Urothelium cell line (cell line): Measurements from ENCODE around the gene CAMK1G.
A peak's percentile ranks its signal among the peaks of the same experiment; 100 is the strongest.

Source experiments
- DNase-seq: peaks from one replicate; pipeline ENCODE4 v3.0.0; 2011; ENCODE audit warnings: low spot score, mixed read lengths
- FAIRE-seq: peaks from 2 replicates; lab custom pipeline; 2011; peaks lifted over from hg19 to GRCh38; lab: Jason Lieb, UNC

CAMK1G gene

DNA sequence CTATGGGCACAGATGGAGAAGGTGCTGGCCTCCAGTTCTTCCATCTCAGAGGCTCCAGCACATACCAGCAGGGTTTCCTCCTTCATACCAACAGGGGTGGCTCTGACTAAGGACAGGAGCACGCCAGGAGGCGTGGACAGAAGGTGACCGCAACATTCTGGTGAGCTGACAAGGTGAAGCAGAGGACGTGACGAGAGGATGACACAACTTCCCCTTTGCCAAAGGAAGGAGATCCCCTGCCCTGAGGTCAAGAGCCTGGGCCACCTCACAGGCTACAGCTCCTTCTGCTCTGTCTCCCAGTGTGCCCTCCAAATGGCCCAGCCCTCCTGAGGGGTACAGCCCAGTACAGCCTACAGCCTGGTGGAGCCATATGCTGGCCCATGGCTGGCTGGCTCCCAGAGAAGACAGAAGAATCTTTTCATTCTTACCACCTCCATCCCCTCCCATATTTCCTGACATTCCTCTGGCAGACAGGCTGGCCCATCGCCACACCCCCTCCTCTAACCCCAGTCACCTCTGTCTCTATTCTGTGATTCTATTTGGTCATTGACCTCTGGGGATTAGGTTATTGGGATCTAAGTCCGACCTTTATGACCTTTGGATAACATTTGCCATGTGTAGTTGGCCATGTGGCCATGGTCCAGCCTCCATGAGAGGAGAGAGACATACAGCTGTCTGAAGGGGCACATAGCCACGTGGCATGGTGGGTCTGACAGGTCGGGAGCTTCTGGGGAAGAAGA, 73.8 kb downstream of the CAMK1G start:
- FAIRE-seq (peak; percentile 89), DNase-seq (peak; percentile 86)

- FAIRE-seq (no peak), DNase-seq (no peak)
Measured at GRCh38 chr1:209657918-209658317, 74.4 kb downstream of the CAMK1G start.

GRCh38 chr1:209659909-209660308, 76.4 kb downstream of the CAMK1G start:
- FAIRE-seq (no peak), DNase-seq (no peak)

DNA sequence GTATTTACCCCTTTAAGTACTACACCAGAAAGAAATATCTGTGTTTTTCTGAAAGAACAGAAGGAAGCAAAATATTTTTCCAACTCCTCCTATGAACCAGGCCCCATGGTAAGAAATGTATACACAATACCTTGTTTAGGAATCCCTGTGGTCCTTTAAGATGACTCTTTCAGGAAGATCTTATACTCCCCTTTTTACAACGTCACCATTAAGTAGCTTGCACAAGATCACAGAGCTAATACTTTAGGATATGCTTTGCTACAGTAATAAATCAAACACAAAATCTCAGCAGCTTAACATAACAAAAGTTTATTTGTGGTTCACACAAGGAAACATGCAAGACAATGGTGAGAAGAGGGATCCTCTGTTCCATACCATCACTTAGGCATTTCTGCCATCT, 77.6 kb downstream of the CAMK1G start:
- no peak for DNase-seq
- FAIRE-seq, result no peak

- FAIRE-seq, result no peak
- DNase-seq, result no peak
Measured at GRCh38 chr1:209662879-209663327, 79.4 kb downstream of the CAMK1G start.
